GM23338 (cell line): Measurements from ENCODE around the gene UNC13C. TPM values are rescaled to one million over a fixed set of nuclear protein-coding genes. Genes with fewer than 3 reads are reported as not detected.

Experiments
- ATAC-seq: fragments of 200-7000 bp; cut with Tn5 transposase; 3 replicates; pipeline ENCODE4 v1.9.1; 2020
- DNase-seq: peaks from one replicate; pipeline ENCODE4 v3.0.0-alpha.2; 2015; ENCODE audit warnings: low spot score
- H2AFZ ChIP-seq: fragments of 200-600 bp; sonication (generic); 2 replicates; pipeline ENCODE4 v1.8.0; 2016; ENCODE audit warnings: antibody characterized with exemption, mild to moderate bottlenecking, moderate library complexity
- H3F3A ChIP-seq: fragments of 200-600 bp; sonication (generic); replicated peaks from 2 replicates; pipeline ENCODE4 v1.8.0; 2017; ENCODE audit warnings: antibody characterized with exemption, mixed run types, low read depth
- H3K27ac ChIP-seq: fragments of 200-600 bp; sonication (generic); 2 replicates; pipeline ENCODE4 v1.6.1; 2016; ENCODE audit warnings: low read depth
- H3K27me3 ChIP-seq: fragments of 200-600 bp; sonication (generic); 2 replicates; pipeline ENCODE4 v1.8.0; 2016; ENCODE audit warnings: mild to moderate bottlenecking, mixed run types, moderate library complexity; ENCODE audit not compliant: insufficient read depth
- H3K36me3 ChIP-seq: fragments of 200-600 bp; sonication (generic); 2 replicates; pipeline ENCODE4 v1.8.0; 2016; ENCODE audit warnings: mild to moderate bottlenecking; ENCODE audit not compliant: insufficient read depth
- H3K4me1 ChIP-seq: fragments of 200-600 bp; sonication (generic); 2 replicates; pipeline ENCODE4 v1.8.0; 2016; ENCODE audit warnings: mild to moderate bottlenecking, moderate library complexity; ENCODE audit not compliant: insufficient read depth
- H3K4me2 ChIP-seq: fragments of 200-600 bp; sonication (generic); 2 replicates; pipeline ENCODE4 v1.7.1; 2017; ENCODE audit warnings: mixed run types
- H3K4me3 ChIP-seq: fragments of 200-600 bp; sonication (generic); 2 replicates; pipeline ENCODE4 v1.6.1; 2016; ENCODE audit warnings: mixed run types
- H3K79me2 ChIP-seq: fragments of 200-600 bp; sonication (generic); replicated peaks from 2 replicates; pipeline ENCODE4 v1.8.0; 2017; ENCODE audit warnings: mild to moderate bottlenecking; ENCODE audit not compliant: insufficient read depth
- H3K9me2 ChIP-seq: fragments of 200-600 bp; sonication (generic); 2 replicates; pipeline ENCODE4 v1.8.0; 2017; ENCODE audit not compliant: insufficient read depth
- H4K20me1 ChIP-seq: fragments of 200-600 bp; sonication (generic); replicated peaks from 2 replicates; pipeline ENCODE4 v1.8.0; 2017; ENCODE audit warnings: mild to moderate bottlenecking; ENCODE audit not compliant: insufficient read depth
- H3K27ac Mint-ChIP-seq: 2 replicates; pipeline ENCODE4 v1.8.0; 2020; ENCODE audit warnings: inconsistent platforms, mild to moderate bottlenecking, moderate library complexity, mixed read lengths
- H3K27me3 Mint-ChIP-seq: 3 replicates; pipeline ENCODE4 v1.8.0; 2022; ENCODE audit warnings: low read depth, mild to moderate bottlenecking, moderate library complexity, mixed read lengths, inconsistent platforms; ENCODE audit not compliant: insufficient read depth, poor library complexity
- H3K36me3 Mint-ChIP-seq: 3 replicates; pipeline ENCODE4 v1.8.0; 2021; ENCODE audit warnings: low read depth, mild to moderate bottlenecking, inconsistent platforms, moderate library complexity, mixed read lengths
- H3K4me1 Mint-ChIP-seq: 3 replicates; pipeline ENCODE4 v1.8.0; 2020; ENCODE audit warnings: mild to moderate bottlenecking, inconsistent platforms, mixed read lengths
- H3K4me3 Mint-ChIP-seq: 3 replicates; pipeline ENCODE4 v1.8.0; 2021; ENCODE audit warnings: moderate library complexity, mild to moderate bottlenecking, inconsistent platforms, mixed read lengths
- H3K9me3 Mint-ChIP-seq: 3 replicates; pipeline ENCODE4 v1.8.0; 2020; ENCODE audit warnings: moderate library complexity, mild to moderate bottlenecking, inconsistent platforms, mixed read lengths
- CREB1 ChIP-seq: fragments of 250-450 bp; sonication (Bioruptor Pico); IDR thresholded peaks from 2 replicates; pipeline ENCODE4 v1.5.0; 2020; ENCODE audit warnings: low read depth, mild to moderate bottlenecking, moderate library complexity
- EZH2 ChIP-seq: fragments of 200-600 bp; sonication (generic); IDR thresholded peaks from one replicate; pipeline ENCODE4 v1.8.0; 2017; ENCODE audit warnings: antibody characterized with exemption, mild to moderate bottlenecking, low read depth; ENCODE audit not compliant: unreplicated experiment
- EZH2phosphoT487 ChIP-seq: fragments of 200-600 bp; sonication (generic); IDR thresholded peaks from one replicate; pipeline ENCODE4 v1.8.1; 2018; ENCODE audit warnings: antibody characterized with exemption; ENCODE audit not compliant: unreplicated experiment
- JUNB ChIP-seq: IDR thresholded peaks from one replicate; pipeline ENCODE4 v1.6.1; 2016; ENCODE audit warnings: antibody characterized with exemption; ENCODE audit not compliant: unreplicated experiment
- NANOG ChIP-seq: IDR thresholded peaks from 2 replicates; pipeline ENCODE4 v1.6.1; 2016; ENCODE audit warnings: antibody characterized with exemption, borderline replicate concordance
- POLR2AphosphoS5 ChIP-seq: IDR thresholded peaks from 2 replicates; pipeline ENCODE4 v1.6.1; 2016; ENCODE audit warnings: antibody characterized with exemption, low read depth
- STAT1 ChIP-seq: IDR thresholded peaks from one replicate; pipeline ENCODE4 v1.6.1; 2016; ENCODE audit warnings: antibody characterized with exemption; ENCODE audit not compliant: unreplicated experiment
- ZNF114 ChIP-seq: fragments of 250-450 bp; sonication (Bioruptor Pico); IDR thresholded peaks from 2 replicates; pipeline ENCODE4 v1.5.0; 2020; ENCODE audit warnings: mild to moderate bottlenecking, moderate library complexity
- ZNF331 ChIP-seq: fragments of 250-450 bp; sonication (Bioruptor Pico); IDR thresholded peaks from 2 replicates; pipeline ENCODE4 v1.5.0; 2020; ENCODE audit warnings: low read depth, mild to moderate bottlenecking, moderate library complexity
- polyA plus RNA-seq: library from polyadenylated mRNA; unstranded; fragments of >200 nt; fragmentation: Nextera tagmentation; extraction: Ambion mirVana; gene quantifications from 2 replicates; pipeline ENCODE4 v1.2.1, GENCODE V29; 2016
- total RNA-seq: library from RNA; depleted of rRNA; stranded (reverse); fragments of >200 nt; shearing (Covaris generic); gene quantifications from 2 replicates; pipeline ENCODE4 v1.2.3, GENCODE V29; 2014
- TF ChIP-seq, protein P1 (sequence below), 2 experiments: fragments of 200-600 bp in 1 of 2; sonication (generic) in 1 of 2; conservative IDR thresholded peaks; 2 replicates each; pipeline versions ENCODE4 v1.5.1 to v1.6.1; 2016 to 2017; ENCODE audit warnings: antibody characterized with exemption in 2 of 2, low read depth in 2 of 2, mild to moderate bottlenecking in 2 of 2, moderate library complexity in 1 of 2
- TF ChIP-seq, protein P2 (sequence below): fragments of 250-450 bp; sonication (Bioruptor Pico); IDR thresholded peaks from 2 replicates; pipeline ENCODE4 v1.5.0; 2020; ENCODE audit warnings: mild to moderate bottlenecking, moderate library complexity
- TF ChIP-seq, protein P3 (sequence below): IDR thresholded peaks from one replicate; pipeline ENCODE4 v1.6.1; 2018; ENCODE audit warnings: antibody characterized with exemption; ENCODE audit not compliant: unreplicated experiment
- TF ChIP-seq, protein P4 (sequence below): IDR thresholded peaks from 2 replicates; pipeline ENCODE4 v1.6.1; 2016; ENCODE audit warnings: antibody characterized with exemption

The UNC13C gene
- total and polyA plus RNA-seq, 2 experiments from 2014 or later: 0.03 TPM; not detected in 1

DNA sequence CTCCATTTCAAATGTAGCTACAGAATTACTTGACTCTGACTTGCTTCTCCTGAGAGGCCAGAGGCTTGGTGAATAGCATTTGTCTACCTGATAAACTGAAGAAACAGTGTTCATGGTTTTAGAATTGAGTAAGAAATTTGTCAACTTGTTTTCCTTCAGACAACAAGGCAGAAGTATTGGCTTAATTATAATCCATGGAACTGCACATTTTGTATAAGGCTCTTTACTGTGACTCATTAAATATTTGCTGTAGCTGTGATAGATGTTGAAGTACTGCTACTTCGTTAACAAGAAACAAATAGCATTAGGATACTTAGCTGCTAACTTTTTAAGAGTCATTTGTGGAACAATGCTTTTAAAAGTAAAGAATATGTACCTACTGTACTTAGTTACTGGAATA lies 4.6 kb downstream of the UNC13C start:
- Histone ChIP-seq H3K79me2 (no peaks in the 10 kb centered on the region), H4K20me1 (no peaks in the 10 kb centered on the region), H3K27ac (no peak overlapping the region), H3K4me3 (no peak overlapping the region), H3F3A (no peaks in the 10 kb centered on the region), H3K4me2 (no peak overlapping the region), H3K27me3 (peaks cover 15% of the 10 kb centered on the region), H3K9me2 (no peaks in the 10 kb centered on the region), H3K4me1 (no peaks in the 10 kb centered on the region; the same call in 1 of the 2 replicates), H3K36me3 (no peaks in the 10 kb centered on the region; the same call in 1 of the 2 replicates), H2AFZ (no peak overlapping the region)
- Mint-ChIP-seq H3K9me3 (peaks cover 30% of the 10 kb centered on the region), H3K27me3 (peaks cover 13% of the 10 kb centered on the region), H3K4me3 (no peak overlapping the region), H3K36me3 (no peaks in the 10 kb centered on the region), H3K4me1 (0 out of 3 replicates have a peak, but pooled peaks cover 2% of the 10 kb centered on the region), H3K27ac (no peak overlapping the region)
- ATAC-seq (no peak), DNase-seq (no peak)
- TF ChIP-seq, protein P1, sequence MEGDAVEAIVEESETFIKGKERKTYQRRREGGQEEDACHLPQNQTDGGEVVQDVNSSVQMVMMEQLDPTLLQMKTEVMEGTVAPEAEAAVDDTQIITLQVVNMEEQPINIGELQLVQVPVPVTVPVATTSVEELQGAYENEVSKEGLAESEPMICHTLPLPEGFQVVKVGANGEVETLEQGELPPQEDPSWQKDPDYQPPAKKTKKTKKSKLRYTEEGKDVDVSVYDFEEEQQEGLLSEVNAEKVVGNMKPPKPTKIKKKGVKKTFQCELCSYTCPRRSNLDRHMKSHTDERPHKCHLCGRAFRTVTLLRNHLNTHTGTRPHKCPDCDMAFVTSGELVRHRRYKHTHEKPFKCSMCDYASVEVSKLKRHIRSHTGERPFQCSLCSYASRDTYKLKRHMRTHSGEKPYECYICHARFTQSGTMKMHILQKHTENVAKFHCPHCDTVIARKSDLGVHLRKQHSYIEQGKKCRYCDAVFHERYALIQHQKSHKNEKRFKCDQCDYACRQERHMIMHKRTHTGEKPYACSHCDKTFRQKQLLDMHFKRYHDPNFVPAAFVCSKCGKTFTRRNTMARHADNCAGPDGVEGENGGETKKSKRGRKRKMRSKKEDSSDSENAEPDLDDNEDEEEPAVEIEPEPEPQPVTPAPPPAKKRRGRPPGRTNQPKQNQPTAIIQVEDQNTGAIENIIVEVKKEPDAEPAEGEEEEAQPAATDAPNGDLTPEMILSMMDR (conservative IDR thresholded peaks at IDR 0.05; ENCODE audit: low read depth in 2 of 2): no peak
- TF ChIP-seq, protein P2, sequence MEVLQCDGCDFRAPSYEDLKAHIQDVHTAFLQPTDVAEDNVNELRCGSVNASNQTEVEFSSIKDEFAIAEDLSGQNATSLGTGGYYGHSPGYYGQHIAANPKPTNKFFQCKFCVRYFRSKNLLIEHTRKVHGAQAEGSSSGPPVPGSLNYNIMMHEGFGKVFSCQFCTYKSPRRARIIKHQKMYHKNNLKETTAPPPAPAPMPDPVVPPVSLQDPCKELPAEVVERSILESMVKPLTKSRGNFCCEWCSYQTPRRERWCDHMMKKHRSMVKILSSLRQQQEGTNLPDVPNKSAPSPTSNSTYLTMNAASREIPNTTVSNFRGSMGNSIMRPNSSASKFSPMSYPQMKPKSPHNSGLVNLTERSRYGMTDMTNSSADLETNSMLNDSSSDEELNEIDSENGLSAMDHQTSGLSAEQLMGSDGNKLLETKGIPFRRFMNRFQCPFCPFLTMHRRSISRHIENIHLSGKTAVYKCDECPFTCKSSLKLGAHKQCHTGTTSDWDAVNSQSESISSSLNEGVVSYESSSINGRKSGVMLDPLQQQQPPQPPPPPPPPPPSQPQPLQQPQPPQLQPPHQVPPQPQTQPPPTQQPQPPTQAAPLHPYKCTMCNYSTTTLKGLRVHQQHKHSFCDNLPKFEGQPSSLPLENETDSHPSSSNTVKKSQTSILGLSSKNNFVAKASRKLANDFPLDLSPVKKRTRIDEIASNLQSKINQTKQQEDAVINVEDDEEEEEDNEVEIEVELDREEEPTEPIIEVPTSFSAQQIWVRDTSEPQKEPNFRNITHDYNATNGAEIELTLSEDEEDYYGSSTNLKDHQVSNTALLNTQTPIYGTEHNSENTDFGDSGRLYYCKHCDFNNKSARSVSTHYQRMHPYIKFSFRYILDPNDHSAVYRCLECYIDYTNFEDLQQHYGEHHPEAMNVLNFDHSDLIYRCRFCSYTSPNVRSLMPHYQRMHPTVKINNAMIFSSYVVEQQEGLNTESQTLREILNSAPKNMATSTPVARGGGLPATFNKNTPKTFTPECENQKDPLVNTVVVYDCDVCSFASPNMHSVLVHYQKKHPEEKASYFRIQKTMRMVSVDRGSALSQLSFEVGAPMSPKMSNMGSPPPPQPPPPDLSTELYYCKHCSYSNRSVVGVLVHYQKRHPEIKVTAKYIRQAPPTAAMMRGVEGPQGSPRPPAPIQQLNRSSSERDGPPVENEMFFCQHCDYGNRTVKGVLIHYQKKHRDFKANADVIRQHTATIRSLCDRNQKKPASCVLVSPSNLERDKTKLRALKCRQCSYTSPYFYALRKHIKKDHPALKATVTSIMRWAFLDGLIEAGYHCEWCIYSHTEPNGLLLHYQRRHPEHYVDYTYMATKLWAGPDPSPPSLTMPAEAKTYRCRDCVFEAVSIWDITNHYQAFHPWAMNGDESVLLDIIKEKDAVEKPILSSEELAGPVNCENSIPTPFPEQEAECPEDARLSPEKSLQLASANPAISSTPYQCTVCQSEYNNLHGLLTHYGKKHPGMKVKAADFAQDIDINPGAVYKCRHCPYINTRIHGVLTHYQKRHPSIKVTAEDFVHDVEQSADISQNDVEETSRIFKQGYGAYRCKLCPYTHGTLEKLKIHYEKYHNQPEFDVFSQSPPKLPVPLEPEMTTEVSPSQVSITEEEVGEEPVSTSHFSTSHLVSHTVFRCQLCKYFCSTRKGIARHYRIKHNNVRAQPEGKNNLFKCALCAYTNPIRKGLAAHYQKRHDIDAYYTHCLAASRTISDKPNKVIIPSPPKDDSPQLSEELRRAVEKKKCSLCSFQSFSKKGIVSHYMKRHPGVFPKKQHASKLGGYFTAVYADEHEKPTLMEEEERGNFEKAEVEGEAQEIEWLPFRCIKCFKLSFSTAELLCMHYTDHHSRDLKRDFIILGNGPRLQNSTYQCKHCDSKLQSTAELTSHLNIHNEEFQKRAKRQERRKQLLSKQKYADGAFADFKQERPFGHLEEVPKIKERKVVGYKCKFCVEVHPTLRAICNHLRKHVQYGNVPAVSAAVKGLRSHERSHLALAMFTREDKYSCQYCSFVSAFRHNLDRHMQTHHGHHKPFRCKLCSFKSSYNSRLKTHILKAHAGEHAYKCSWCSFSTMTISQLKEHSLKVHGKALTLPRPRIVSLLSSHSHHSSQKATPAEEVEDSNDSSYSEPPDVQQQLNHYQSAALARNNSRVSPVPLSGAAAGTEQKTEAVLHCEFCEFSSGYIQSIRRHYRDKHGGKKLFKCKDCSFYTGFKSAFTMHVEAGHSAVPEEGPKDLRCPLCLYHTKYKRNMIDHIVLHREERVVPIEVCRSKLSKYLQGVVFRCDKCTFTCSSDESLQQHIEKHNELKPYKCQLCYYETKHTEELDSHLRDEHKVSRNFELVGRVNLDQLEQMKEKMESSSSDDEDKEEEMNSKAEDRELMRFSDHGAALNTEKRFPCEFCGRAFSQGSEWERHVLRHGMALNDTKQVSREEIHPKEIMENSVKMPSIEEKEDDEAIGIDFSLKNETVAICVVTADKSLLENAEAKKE (CRISPR knock-in tag): no peak
- TF ChIP-seq EZH2 (no peak), ZNF331 (CRISPR knock-in tag) (no peak), JUNB (no peak), POLR2AphosphoS5 (no peak), NANOG (no peak), CREB1 (CRISPR knock-in tag) (no peak), EZH2phosphoT487 (no peak), ZNF114 (CRISPR knock-in tag) (no peak), STAT1 (no peak)
- TF ChIP-seq, protein P3, sequence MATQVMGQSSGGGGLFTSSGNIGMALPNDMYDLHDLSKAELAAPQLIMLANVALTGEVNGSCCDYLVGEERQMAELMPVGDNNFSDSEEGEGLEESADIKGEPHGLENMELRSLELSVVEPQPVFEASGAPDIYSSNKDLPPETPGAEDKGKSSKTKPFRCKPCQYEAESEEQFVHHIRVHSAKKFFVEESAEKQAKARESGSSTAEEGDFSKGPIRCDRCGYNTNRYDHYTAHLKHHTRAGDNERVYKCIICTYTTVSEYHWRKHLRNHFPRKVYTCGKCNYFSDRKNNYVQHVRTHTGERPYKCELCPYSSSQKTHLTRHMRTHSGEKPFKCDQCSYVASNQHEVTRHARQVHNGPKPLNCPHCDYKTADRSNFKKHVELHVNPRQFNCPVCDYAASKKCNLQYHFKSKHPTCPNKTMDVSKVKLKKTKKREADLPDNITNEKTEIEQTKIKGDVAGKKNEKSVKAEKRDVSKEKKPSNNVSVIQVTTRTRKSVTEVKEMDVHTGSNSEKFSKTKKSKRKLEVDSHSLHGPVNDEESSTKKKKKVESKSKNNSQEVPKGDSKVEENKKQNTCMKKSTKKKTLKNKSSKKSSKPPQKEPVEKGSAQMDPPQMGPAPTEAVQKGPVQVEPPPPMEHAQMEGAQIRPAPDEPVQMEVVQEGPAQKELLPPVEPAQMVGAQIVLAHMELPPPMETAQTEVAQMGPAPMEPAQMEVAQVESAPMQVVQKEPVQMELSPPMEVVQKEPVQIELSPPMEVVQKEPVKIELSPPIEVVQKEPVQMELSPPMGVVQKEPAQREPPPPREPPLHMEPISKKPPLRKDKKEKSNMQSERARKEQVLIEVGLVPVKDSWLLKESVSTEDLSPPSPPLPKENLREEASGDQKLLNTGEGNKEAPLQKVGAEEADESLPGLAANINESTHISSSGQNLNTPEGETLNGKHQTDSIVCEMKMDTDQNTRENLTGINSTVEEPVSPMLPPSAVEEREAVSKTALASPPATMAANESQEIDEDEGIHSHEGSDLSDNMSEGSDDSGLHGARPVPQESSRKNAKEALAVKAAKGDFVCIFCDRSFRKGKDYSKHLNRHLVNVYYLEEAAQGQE: no peak
- TF ChIP-seq, protein P4, sequence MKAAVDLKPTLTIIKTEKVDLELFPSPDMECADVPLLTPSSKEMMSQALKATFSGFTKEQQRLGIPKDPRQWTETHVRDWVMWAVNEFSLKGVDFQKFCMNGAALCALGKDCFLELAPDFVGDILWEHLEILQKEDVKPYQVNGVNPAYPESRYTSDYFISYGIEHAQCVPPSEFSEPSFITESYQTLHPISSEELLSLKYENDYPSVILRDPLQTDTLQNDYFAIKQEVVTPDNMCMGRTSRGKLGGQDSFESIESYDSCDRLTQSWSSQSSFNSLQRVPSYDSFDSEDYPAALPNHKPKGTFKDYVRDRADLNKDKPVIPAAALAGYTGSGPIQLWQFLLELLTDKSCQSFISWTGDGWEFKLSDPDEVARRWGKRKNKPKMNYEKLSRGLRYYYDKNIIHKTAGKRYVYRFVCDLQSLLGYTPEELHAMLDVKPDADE: no peak
